Right lobe of liver (tissue), 6 donors: ENCODE measurements around the gene FAM149A. TPM values are rescaled to one million over a fixed set of nuclear protein-coding genes. Genes with fewer than 3 reads are reported as not detected.

Experiments used
- ATAC-seq, 4 donors: fragments of 200-7000 bp; cut with Tn5 transposase; one replicate each; pipeline ENCODE4 v1.9.1; 2020; ENCODE audit warnings: mild to moderate bottlenecking in 4 of 4, moderate library complexity in 4 of 4
- DNase-seq, 3 donors: peaks; one replicate each; pipeline ENCODE4 v3.0.0-alpha.2; 2020
- H3K27ac ChIP-seq, 3 donors: fragments of 200-600 bp; one replicate each; pipeline ENCODE4 v1.8.0; 2022
- H3K27me3 ChIP-seq, 2 donors: fragments of 200-600 bp; one replicate each; pipeline ENCODE4 v1.8.0; 2022
- H3K36me3 ChIP-seq, 4 donors: fragments of 200-600 bp; sonication (generic) in 1 of 4; one replicate each; pipeline versions ENCODE4 v1.5.1 to v1.8.0; 2017 to 2022; ENCODE audit warnings: control low read depth in 1 of 4
- H3K4me1 ChIP-seq, 4 donors: fragments of 200-600 bp; sonication (generic) in 1 of 4; one replicate each; pipeline versions ENCODE4 v1.5.1 to v1.8.0; 2017 to 2022; ENCODE audit warnings: control low read depth in 1 of 4
- H3K4me3 ChIP-seq, 3 donors: fragments of 200-600 bp; one replicate each; pipeline ENCODE4 v1.8.0; 2022
- H3K9me3 ChIP-seq, 4 donors: fragments of 200-600 bp; sonication (generic) in 1 of 4; one replicate each; pipeline versions ENCODE4 v1.5.1 to v1.8.0; 2017 to 2022; ENCODE audit warnings: control low read depth in 1 of 4
- CTCF ChIP-seq, 4 donors: fragments of 200-600 bp in 3 of 4; fragments of 450-650 bp in 1 of 4; IDR thresholded peaks; one replicate each; pipeline versions ENCODE4 v1.5.1 to v1.8.0; 2016 to 2022; ENCODE audit warnings: antibody characterized with exemption in 4 of 4, mild to moderate bottlenecking in 2 of 4
- POLR2A ChIP-seq: fragments of 450-650 bp; IDR thresholded peaks from one replicate; pipeline ENCODE4 v1.6.1; 2017; ENCODE audit warnings: antibody characterized with exemption, mild to moderate bottlenecking
- WGBS: methylation state at CpG from one replicate; pipeline ENCODE4 v1.1.6; 2018; ENCODE audit warnings: low coverage, low lambda C conversion rate; ENCODE audit not compliant: insufficient coverage; ENCODE audit errors: missing lambda C conversion rate; 5-methylcytosine and 5-hydroxymethylcytosine counted together
- intact Hi-C, 2 donors: fragments of 100-400 bp; cut with DNase I; formaldehyde crosslinking; loops; one replicate each; pipeline versions ENCODE4 v1.11.2 to v1.14.1; 2022
- total RNA-seq, 6 experiments: library from RNA; depleted of rRNA in 2 of 6; stranded (reverse); fragments of >200 nt in 2 of 6; fragmentation: NEBNext Ultra II Directional in 3 of 6; extraction: Animal tissue kit (Norgen Biotek cat#: 25700) in 3 of 6; gene quantifications; one replicate each; pipeline versions ENCODE4 v1.1.0 to v1.2.4, GENCODE V29; 2016 to 2023
- donor health status: DM: no; HTN: yes; CAD: no.
- donor health status: DM: no; HTN: no; CAD: no.
- donor health status: DM: no; HTN: no; CAD: no.
- donor health status: DM: no; HTN: yes; CAD: no.
- donor health status: DM: no; HTN: yes; CAD: no.

The FAM149A gene
- total RNA-seq, 6 experiments from 2014 or later, result 19.8 to 33.1 (median 23.0) TPM

GRCh38 chr4:186169333-186169944, 64.9 kb downstream of the FAM149A start:
- H3K36me3 ChIP-seq, result no peaks in the 10 kb centered on the region
- no peaks in the 10 kb centered on the region for H3K27me3 ChIP-seq
- H3K27ac ChIP-seq, result peak overlapping the region in 2 of 3 donors; percentile 85 to 86
- H3K9me3 ChIP-seq, result no peaks in the 10 kb centered on the region
- H3K4me1 ChIP-seq, result peaks cover 0 to 30% (median 16%) of the 10 kb centered on the region in 4 donors
- ATAC-seq, result peak in 1 of 4 donors; percentile 10
- WGBS, result 71% methylated on average over 6 of the region's 18 CpGs
- intact Hi-C loops, result no loop called here
- TF ChIP-seq POLR2A, result no peak
- H3K4me3 ChIP-seq, result no peak overlapping the region
- no peak for DNase-seq

- Histone ChIP-seq H3K27ac (no peak overlapping the region), H3K4me1 (peaks cover 0 to 30% (median 16%) of the 10 kb centered on the region in 4 donors), H3K27me3 (no peaks in the 10 kb centered on the region), H3K4me3 (no peak overlapping the region), H3K36me3 (no peaks in the 10 kb centered on the region), H3K9me3 (no peaks in the 10 kb centered on the region)
- DNase-seq (no peak), ATAC-seq (peak in 1 of 4 donors; percentile 19)
- WGBS, result 20% methylated on average over 1 of the region's 16 CpGs
- intact Hi-C loops, result no loop called here
- TF ChIP-seq POLR2A (no peak), CTCF (IDR thresholded peaks at IDR 0.05) (peak in 1 of 4 donors; percentile 14)
Measured at GRCh38 chr4:186169945-186170802, 65.7 kb downstream of the FAM149A start.

GRCh38 chr4:186170966-186171365, 66.5 kb downstream of the FAM149A start:
- no peaks in the 10 kb centered on the region for H3K36me3 ChIP-seq
- no peaks in the 10 kb centered on the region for H3K9me3 ChIP-seq
- intact Hi-C loops, result no loop called here
- peaks cover 0 to 28% (median 16%) of the 10 kb centered on the region in 4 donors for H3K4me1 ChIP-seq
- H3K27ac ChIP-seq, result no peak overlapping the region
- no peak overlapping the region for H3K4me3 ChIP-seq
- 75% methylated on average over 2 of the region's 13 CpGs for WGBS
- TF ChIP-seq POLR2A, result no peak
- no peak for TF ChIP-seq CTCF (IDR thresholded peaks at IDR 0.05)
- DNase-seq, result no peak
- H3K27me3 ChIP-seq, result no peaks in the 10 kb centered on the region
- ATAC-seq, result no peak

GRCh38 chr4:186172546-186172945, 68.0 kb downstream of the FAM149A start:
- H3K27ac ChIP-seq, result no peak overlapping the region
- H3K27me3 ChIP-seq, result no peaks in the 10 kb centered on the region
- intact Hi-C loops, result no loop called here
- WGBS, result 43% methylated on average over 2 of the region's 8 CpGs
- no peak overlapping the region for H3K4me3 ChIP-seq
- H3K9me3 ChIP-seq, result no peaks in the 10 kb centered on the region
- H3K4me1 ChIP-seq, result peaks cover 0 to 18% (median 11%) of the 10 kb centered on the region in 4 donors
- DNase-seq (no peak), ATAC-seq (peak in 2 of 4 donors; percentile 46 to 58)
- no peaks in the 10 kb centered on the region for H3K36me3 ChIP-seq
- TF ChIP-seq POLR2A (no peak), CTCF (IDR thresholded peaks at IDR 0.05) (no peak)

GRCh38 chr4:186188107-186188506, 83.6 kb downstream of the FAM149A start:
- TF ChIP-seq CTCF (IDR thresholded peaks at IDR 0.05) (no peak), POLR2A (no peak)
- Histone ChIP-seq H3K27me3 (no peaks in the 10 kb centered on the region), H3K4me3 (no peak overlapping the region), H3K27ac (no peak overlapping the region), H3K9me3 (no peaks in the 10 kb centered on the region), H3K36me3 (no peaks in the 10 kb centered on the region), H3K4me1 (peaks cover 0 to 17% (median 1%) of the 10 kb centered on the region in 4 donors)
- 78% methylated on average over 3 of the region's 3 CpGs for WGBS
- no peak for ATAC-seq
- DNase-seq, result no peak
- intact Hi-C loops, result no loop called here
